H9 (cell line): Measurements from ENCODE around the gene DNAJB6. TPM values are rescaled to one million over a fixed set of nuclear protein-coding genes. Genes with fewer than 3 reads are reported as not detected.

Experiments used
- DNase-seq: peaks from one replicate; pipeline ENCODE4 v3.0.0-alpha.2; 2017
- H2AFZ ChIP-seq: one replicate; pipeline ENCODE4 v1.6.1; 2013; ENCODE audit warnings: mild to moderate bottlenecking, low read length, control low read depth, moderate library complexity
- H2AK5ac ChIP-seq: 2 replicates; pipeline ENCODE4 v1.6.1; 2013; ENCODE audit warnings: low read length, control low read depth, mixed read lengths; ENCODE audit not compliant: insufficient read length
- H2BK120ac ChIP-seq: one replicate; pipeline ENCODE4 v1.6.1; 2013; ENCODE audit warnings: low read depth, mild to moderate bottlenecking, low read length, control low read depth, inconsistent platforms; ENCODE audit not compliant: poor library complexity, severe bottlenecking
- H2BK12ac ChIP-seq: 2 replicates; pipeline ENCODE4 v1.6.1; 2013; ENCODE audit warnings: low read length, control low read depth, mixed read lengths, low read depth; ENCODE audit not compliant: insufficient read length
- H2BK15ac ChIP-seq: 2 replicates; pipeline ENCODE4 v1.6.1; 2013; ENCODE audit warnings: low read depth, low read length, control low read depth
- H2BK20ac ChIP-seq: one replicate; pipeline ENCODE4 v1.6.1; 2013; ENCODE audit warnings: low read depth, mild to moderate bottlenecking, low read length, control low read depth, inconsistent platforms; ENCODE audit not compliant: poor library complexity, severe bottlenecking
- H2BK5ac ChIP-seq: 2 replicates; pipeline ENCODE4 v1.6.1; 2013; ENCODE audit warnings: low read length, control low read depth, mixed read lengths; ENCODE audit not compliant: insufficient read length
- H3K14ac ChIP-seq: 2 replicates; pipeline ENCODE4 v1.6.1; 2013; ENCODE audit warnings: low read length, control low read depth; ENCODE audit not compliant: insufficient read depth
- H3K18ac ChIP-seq: 2 replicates; pipeline ENCODE4 v1.6.1; 2013; ENCODE audit warnings: low read depth, mild to moderate bottlenecking, mixed read lengths, low read length, control low read depth; ENCODE audit not compliant: insufficient read length
- H3K23ac ChIP-seq: 2 replicates; pipeline ENCODE4 v1.6.1; 2013; ENCODE audit warnings: low read length, control low read depth, mixed read lengths, low read depth; ENCODE audit not compliant: insufficient read length
- H3K23me2 ChIP-seq: 2 replicates; pipeline ENCODE4 v1.6.1; 2013; ENCODE audit warnings: low read depth, mild to moderate bottlenecking, mixed read lengths, low read length, control low read depth; ENCODE audit not compliant: insufficient read length, poor library complexity, severe bottlenecking
- H3K27ac ChIP-seq: 2 replicates; pipeline ENCODE4 v1.5.1; 2013; ENCODE audit warnings: low read length, control low read depth, mixed read lengths, low read depth; ENCODE audit not compliant: insufficient read length
- H3K27me3 ChIP-seq: 2 replicates; pipeline ENCODE4 v1.6.1; 2013; ENCODE audit warnings: low read length, control low read depth, inconsistent platforms; ENCODE audit not compliant: insufficient read depth
- H3K4ac ChIP-seq: 2 replicates; pipeline ENCODE4 v1.6.1; 2013; ENCODE audit warnings: low read depth, mild to moderate bottlenecking, control low read depth, inconsistent platforms, low read length, moderate library complexity
- H3K4me1 ChIP-seq: 2 replicates; pipeline ENCODE4 v1.6.1; 2013; ENCODE audit warnings: low read length, control low read depth, inconsistent platforms; ENCODE audit not compliant: insufficient read depth
- H3K4me2 ChIP-seq: 2 replicates; pipeline ENCODE4 v1.6.1; 2013; ENCODE audit warnings: low read length, control low read depth, mixed read lengths; ENCODE audit not compliant: insufficient read length, insufficient read depth
- H3K56ac ChIP-seq: 2 replicates; pipeline ENCODE4 v1.6.1; 2013; ENCODE audit warnings: low read depth, mild to moderate bottlenecking, mixed read lengths, low read length, control low read depth; ENCODE audit not compliant: insufficient read length
- H3K79me1 ChIP-seq: 2 replicates; pipeline ENCODE4 v1.6.1; 2013; ENCODE audit warnings: low read depth, mild to moderate bottlenecking, moderate library complexity, low read length, control low read depth, inconsistent platforms; ENCODE audit not compliant: insufficient read depth, poor library complexity, severe bottlenecking
- H3K79me2 ChIP-seq: 2 replicates; pipeline ENCODE4 v1.6.1; 2013; ENCODE audit warnings: low read length, control low read depth, inconsistent platforms; ENCODE audit not compliant: insufficient read depth
- H3K9ac ChIP-seq: 2 replicates; pipeline ENCODE4 v1.6.1; 2013; ENCODE audit warnings: low read length, control low read depth, mixed read lengths; ENCODE audit not compliant: insufficient read length; ENCODE audit errors: extremely low read depth
- H3K9me3 ChIP-seq: one replicate; pipeline ENCODE4 v1.6.1; 2013; ENCODE audit warnings: low read depth, low read length, inconsistent platforms; ENCODE audit not compliant: control insufficient read depth
- H3T11ph ChIP-seq: one replicate; pipeline ENCODE4 v1.6.1; 2013; ENCODE audit warnings: mild to moderate bottlenecking, low read length, control low read depth, inconsistent platforms
- H4K20me1 ChIP-seq: one replicate; pipeline ENCODE4 v1.6.1; 2013; ENCODE audit not compliant: control insufficient read depth, insufficient read length, insufficient read depth
- H4K5ac ChIP-seq: 2 replicates; pipeline ENCODE4 v1.6.1; 2013; ENCODE audit warnings: low read depth, mild to moderate bottlenecking, mixed read lengths, low read length, control low read depth; ENCODE audit not compliant: insufficient read length
- H4K8ac ChIP-seq: replicated peaks from 2 replicates; pipeline ENCODE4 v1.6.1; 2013; ENCODE audit warnings: low read length, control low read depth, mixed read lengths, low read depth; ENCODE audit not compliant: insufficient read length
- H4K91ac ChIP-seq: 2 replicates; pipeline ENCODE4 v1.6.1; 2013; ENCODE audit warnings: low read depth, mild to moderate bottlenecking, moderate library complexity, mixed read lengths, low read length, control low read depth; ENCODE audit not compliant: insufficient read length
- H3K27ac Mint-ChIP-seq, 3 experiments: 2 replicates in 2 of 3; 3 replicates in 1 of 3; pipeline ENCODE4 v1.8.0; 2020 to 2021; ENCODE audit warnings: mixed read lengths in 3 of 3, mild to moderate bottlenecking in 1 of 3, moderate library complexity in 1 of 3
- H3K27me3 Mint-ChIP-seq: 2 replicates; pipeline ENCODE4 v1.8.0; 2021; ENCODE audit warnings: low read depth, mild to moderate bottlenecking, moderate library complexity, mixed read lengths
- H3K36me3 Mint-ChIP-seq, 3 experiments: 2 replicates in 2 of 3; 3 replicates in 1 of 3; pipeline ENCODE4 v1.8.0; 2020 to 2021; ENCODE audit warnings: low read depth in 3 of 3, mixed read lengths in 3 of 3; ENCODE audit not compliant: insufficient read depth in 1 of 3
- H3K4me1 Mint-ChIP-seq, 2 experiments: 2 replicates each; pipeline ENCODE4 v1.8.0; 2020; ENCODE audit warnings: mixed read lengths in 2 of 2
- H3K4me3 Mint-ChIP-seq, 2 experiments: 2 replicates in 1 of 2; 3 replicates in 1 of 2; pipeline ENCODE4 v1.8.0; 2020 to 2021; ENCODE audit warnings: mild to moderate bottlenecking in 2 of 2, mixed read lengths in 2 of 2, moderate library complexity in 1 of 2
- H3K9me3 Mint-ChIP-seq, 2 experiments: 2 replicates in 1 of 2; 3 replicates in 1 of 2; pipeline ENCODE4 v1.8.0; 2020; ENCODE audit warnings: mild to moderate bottlenecking in 2 of 2, mixed read lengths in 2 of 2, moderate library complexity in 1 of 2
- CTCF ChIP-seq: fragments of 200-600 bp; sonication (generic); conservative IDR thresholded peaks from 3 replicates; pipeline ENCODE4 v1.8.0; 2021; ENCODE audit warnings: antibody characterized with exemption, mild to moderate bottlenecking
- WGBS: extraction: QIAGEN DNeasy Blood & Tissue Kit; methylation state at CpG from one replicate; pipeline ENCODE4 v1.1.7; 2013; ENCODE audit warnings: missing lambda C conversion rate, low lambda C conversion rate, mixed read lengths; ENCODE audit not compliant: insufficient read length; ENCODE audit errors: extremely low coverage; 5-methylcytosine and 5-hydroxymethylcytosine counted together
- total RNA-seq: library from RNA; stranded (reverse); gene quantifications from 2 replicates; pipeline ENCODE4 v1.2.1, GENCODE V29; 2021

The DNAJB6 gene
- total RNA-seq, 1 experiment from 2014 or later: 215 TPM

GRCh38 chr7:157323401-157323800 lies 13.4 kb upstream of the DNAJB6 start:
- no peak overlapping the region for H2AK5ac ChIP-seq
- WGBS: no CpG with 5 or more reads among the region's 4 CpGs
- H3K4me1 Mint-ChIP-seq: peaks cover 10 to 18% of the 10 kb centered on the region in 2 experiments

More at GRCh38 chr7:157323401-157323800, 13.4 kb upstream of the DNAJB6 start:
- Histone ChIP-seq H3K79me1 (no peaks in the 10 kb centered on the region), H3K18ac (no peak overlapping the region), H2BK20ac (no peak overlapping the region), H3K23me2 (no peaks in the 10 kb centered on the region), H3K4me2 (no peak overlapping the region), H2BK5ac (no peak overlapping the region), H3T11ph (no peak overlapping the region), H3K14ac (no peak overlapping the region), H3K4me1 (no peaks in the 10 kb centered on the region; the same call in 1 of the 2 replicates), H3K4ac (no peak overlapping the region), H3K79me2 (no peaks in the 10 kb centered on the region), H3K23ac (no peak overlapping the region), H3K27me3 (no peaks in the 10 kb centered on the region), H3K9ac (no peak overlapping the region), H2BK120ac (no peak overlapping the region), H2AFZ (no peak overlapping the region), H4K5ac (no peak overlapping the region), H4K91ac (no peak overlapping the region), H4K20me1 (no peaks in the 10 kb centered on the region), H3K56ac (no peak overlapping the region), H4K8ac (no peak overlapping the region), H2BK15ac (no peak overlapping the region), H2BK12ac (peak overlapping the region; percentile 35), H3K27ac (no peak overlapping the region), H3K9me3 (no peaks in the 10 kb centered on the region)
- no peaks in the 10 kb centered on the region; a peak in 1 of 7 replicates for H3K36me3 Mint-ChIP-seq
- no peaks in the 10 kb centered on the region for H3K27me3 Mint-ChIP-seq
- H3K4me3 Mint-ChIP-seq: no peak overlapping the region
- DNase-seq: no peak
- H3K9me3 Mint-ChIP-seq: no peaks in the 10 kb centered on the region
- H3K27ac Mint-ChIP-seq: peak overlapping the region in 1 of 3 experiments; percentile 83; a peak in 2 of 7 replicates
- no peak for TF ChIP-seq CTCF
